HepG2 (cell line): Measurements from ENCODE around the gene DDX60. TPM values are rescaled to one million over a fixed set of nuclear protein-coding genes. Genes with fewer than 3 reads are reported as not detected.

Source experiments
- ATAC-seq: fragments of 200-7000 bp; cut with Tn5 transposase; 3 replicates; pipeline ENCODE4 v1.9.1; 2020; ENCODE audit warnings: mild to moderate bottlenecking, moderate library complexity
- BruUV-seq: library from RNA; stranded (reverse); fragments of 400-500 nt; replicated peaks from 2 replicates; lab custom pipeline; 2021; lab: Mats Ljungman, UMichigan
- CTCF ChIA-PET: fragments of 300-600 bp; formaldehyde crosslinking; extraction: SDS; loops from one replicate; lab custom pipeline; 2021; ENCODE audit warnings: low total read pairs, inconsistent platforms, low intra/inter-chr PET ratio; lab: Yijun Ruan, JAX
- POLR2A ChIA-PET: fragments of 350-600 bp; sonication (Branson Sonifier 250); formaldehyde crosslinking; loops from one replicate; lab custom pipeline; 2020; ENCODE audit warnings: antibody characterized with exemption, inconsistent platforms; lab: Yijun Ruan, JAX
- DNase-seq: peaks from one replicate; pipeline ENCODE4 v3.0.0-alpha.2; 2015; ENCODE audit warnings: low spot score
- FAIRE-seq: peaks from 3 replicates; lab custom pipeline; 2011; peaks lifted over from hg19 to GRCh38; lab: Jason Lieb, UNC
- H2AFZ ChIP-seq: one replicate; pipeline ENCODE4 v1.6.1; 2011; ENCODE audit warnings: low read length, inconsistent platforms
- H3K27ac ChIP-seq: fragments of 300-600 bp; 3 replicates; pipeline ENCODE4 v1.8.0; 2011; ENCODE audit warnings: mixed run types, mild to moderate bottlenecking, mixed read lengths, low read length, inconsistent platforms; ENCODE audit not compliant: insufficient read depth; ENCODE audit errors: extremely low read length
- H3K27me3 ChIP-seq, 2 experiments: fragments of 200-600 bp in 1 of 2; 2 replicates in 1 of 2; 3 replicates in 1 of 2; pipeline versions ENCODE4 v1.6.0 to v1.8.0; 2011; ENCODE audit warnings: low read length in 2 of 2, mild to moderate bottlenecking in 2 of 2, moderate library complexity in 2 of 2, inconsistent platforms in 1 of 2; ENCODE audit not compliant: insufficient read depth in 2 of 2, control insufficient read depth in 1 of 2
- H3K36me3 ChIP-seq, 2 experiments: fragments of 200-600 bp in 1 of 2; replicated peaks in 1 of 2; 2 replicates in 1 of 2; 3 replicates in 1 of 2; pipeline versions ENCODE4 v1.5.1 to v1.8.0; 2011; ENCODE audit warnings: low read length in 2 of 2, inconsistent platforms in 1 of 2; ENCODE audit not compliant: insufficient read depth in 2 of 2, control insufficient read depth in 1 of 2
- H3K4me1 ChIP-seq: 2 replicates; pipeline ENCODE4 v1.5.1; 2012; ENCODE audit warnings: low read length, inconsistent platforms; ENCODE audit not compliant: insufficient read depth
- H3K4me2 ChIP-seq: 2 replicates; pipeline ENCODE4 v1.6.0; 2011; ENCODE audit warnings: low read depth, low read length, inconsistent platforms
- H3K4me3 ChIP-seq, 3 experiments: fragments of 200-600 bp in 1 of 3; sonication (generic), shearing (Covaris generic) in 1 of 3; replicated peaks in 1 of 3; 2 replicates each; pipeline ENCODE4 v1.5.1; 2011 to 2016; ENCODE audit warnings: low read length in 3 of 3, inconsistent platforms in 2 of 3, low read depth in 2 of 3, mild to moderate bottlenecking in 2 of 3, control low read depth in 1 of 3, mixed read lengths in 1 of 3; ENCODE audit not compliant: insufficient read depth in 1 of 3
- H3K79me2 ChIP-seq: one replicate; pipeline ENCODE4 v1.6.1; 2011; ENCODE audit warnings: low read length, inconsistent platforms; ENCODE audit not compliant: insufficient read depth
- H3K9ac ChIP-seq: 2 replicates; pipeline ENCODE4 v1.6.0; 2011; ENCODE audit warnings: mild to moderate bottlenecking, low read depth, low read length, inconsistent platforms; ENCODE audit not compliant: insufficient read depth
- H3K9me3 ChIP-seq: 2 replicates; pipeline ENCODE4 v1.5.1; 2012; ENCODE audit warnings: mild to moderate bottlenecking, low read length
- H4K20me1 ChIP-seq: 2 replicates; pipeline ENCODE4 v1.6.0; 2011; ENCODE audit warnings: inconsistent platforms, mild to moderate bottlenecking, low read length, moderate library complexity; ENCODE audit not compliant: insufficient read depth
- HNRNPH1 ChIP-seq: fragments of 200-400 bp; formaldehyde crosslinking; optimal IDR thresholded peaks from 2 replicates; pipeline ENCODE3; 2017; ENCODE audit warnings: mild to moderate bottlenecking, low read depth, low read length
- TRIM24 ChIP-seq: sonication (generic); formaldehyde crosslinking; IDR thresholded peaks from 2 replicates; pipeline ENCODE4 v1.8.0; 2022; ENCODE audit warnings: mild to moderate bottlenecking, missing genetic modification reagents
- WGBS: methylation state at CpG from one replicate; pipeline ENCODE4 v1.1.6; 2017; ENCODE audit warnings: low lambda C conversion rate; 5-methylcytosine and 5-hydroxymethylcytosine counted together
- in situ Hi-C: cut with HindIII; loops from 2 replicates; pipeline ENCODE4 v1.10.0; 2017; ENCODE audit warnings: low pct_unique_long_range_greater_than_20kb; ENCODE audit not compliant: extremely low pct_ligation_motif_present
- intact Hi-C: fragments of 100-400 bp; cut with micrococcal nuclease; formaldehyde crosslinking; loops from one replicate; pipeline ENCODE4 v1.10.0; 2022; ENCODE audit not compliant: unreplicated experiment
- polyA plus RNA-seq, 8 experiments: library from polyadenylated mRNA; depleted of rRNA in 3 of 8; stranded (reverse) in 7 of 8; unstranded in 1 of 8; fragments of >200 nt; fragmentation: Illumina TruSeq in 4 of 8; extraction: Trizol in 4 of 8; gene quantifications; 2 replicates each; pipeline versions ENCODE4 v1.2.1 to v1.2.3, GENCODE V29; 2011 to 2016; ENCODE audit warnings: low read depth in 4 of 8, missing spikeins in 1 of 8, mixed read lengths in 1 of 8; ENCODE audit not compliant: insufficient read depth in 1 of 8
- total RNA-seq, 5 experiments: library from RNA; depleted of rRNA; stranded (reverse); fragments of >200 nt; fragmentation: Illumina TruSeq; extraction: Trizol; gene quantifications; 2 replicates each; pipeline ENCODE4 v1.2.3, GENCODE V29; 2016; ENCODE audit warnings: low read depth in 1 of 5
- TF ChIP-seq, protein P1 (sequence below): sonication (generic); formaldehyde crosslinking; IDR thresholded peaks from 2 replicates; pipeline ENCODE4 v1.5.1; 2020; ENCODE audit warnings: mild to moderate bottlenecking, missing genetic modification reagents, borderline replicate concordance

DDX60 gene
- total and polyA plus RNA-seq, 2 of the 13 experiments (the other 11 are each of a cell fraction or from before 2014, with no cell fraction given) = 0.35 TPM; not detected in 1

DNA sequence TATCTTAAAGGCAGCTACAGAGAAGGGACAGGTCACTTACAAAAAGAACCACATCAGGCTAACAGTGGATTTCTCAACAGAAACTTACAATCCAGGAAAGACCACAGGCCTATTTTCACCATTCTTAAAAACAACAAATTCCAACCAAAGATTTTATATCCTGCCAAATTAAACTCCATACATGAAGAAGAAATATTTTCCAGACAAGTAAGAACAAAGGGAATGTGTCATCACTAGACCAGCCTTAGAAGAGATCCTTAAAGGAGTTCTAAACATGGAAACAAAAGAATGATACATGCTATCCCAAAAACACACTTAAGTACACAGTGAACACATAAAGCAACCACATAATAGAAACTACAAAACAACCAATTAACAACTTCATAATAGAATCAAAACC is 120.6 kb downstream of the DDX60 start:
- H3K36me3 ChIP-seq = no peaks in the 10 kb centered on the region
- no peaks in the 10 kb centered on the region for H4K20me1 ChIP-seq
- no TSS peak for BruUV-seq
- H2AFZ ChIP-seq = no peak overlapping the region
- H3K4me2 ChIP-seq = no peak overlapping the region
- TF ChIP-seq TRIM24 (CRISPR knock-in tag) = no peak
- POLR2A ChIA-PET = no interaction called here
- no peak overlapping the region for H3K9ac ChIP-seq
- H3K4me1 ChIP-seq = no peaks in the 10 kb centered on the region
- DNase-seq (no peak), ATAC-seq (no peak), FAIRE-seq (no peak)
- in situ Hi-C loops = loop anchor here (25.0 kb wide), 2 partner anchors 714 to 1289 kb away; no protein-coding TSS in a partner anchor
- no peak overlapping the region for H3K4me3 ChIP-seq
- H3K27me3 ChIP-seq = no peaks in the 10 kb centered on the region; a peak in 1 of 5 replicates
- intact Hi-C loops = no loop called here
- H3K27ac ChIP-seq = no peak overlapping the region
- no peaks in the 10 kb centered on the region for H3K79me2 ChIP-seq
- H3K9me3 ChIP-seq = peaks cover 11% of the 10 kb centered on the region; the same call in 1 of the 2 replicates
- CTCF ChIA-PET = no interaction called here

DNA sequence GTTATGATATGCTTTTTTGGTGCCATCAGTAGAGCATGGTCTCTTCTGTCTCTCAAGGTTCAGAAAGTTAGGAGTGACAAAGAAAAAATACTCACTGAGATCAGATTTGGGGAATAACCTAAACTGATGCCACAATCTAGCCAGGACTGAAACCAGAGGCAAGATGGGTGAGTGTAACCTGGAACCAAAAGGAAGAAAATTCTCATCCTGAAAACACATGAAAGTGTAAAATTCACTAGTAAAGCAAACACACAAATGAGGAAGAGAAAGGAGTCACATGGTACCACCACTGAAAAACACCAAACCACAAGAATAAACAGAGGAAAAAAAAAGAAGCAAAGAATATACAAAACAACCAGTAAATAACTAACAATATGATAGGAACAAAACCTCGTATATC is 129.8 kb downstream of the DDX60 start:
- ATAC-seq (no peak), DNase-seq (no peak), FAIRE-seq (no peak)
- CTCF ChIA-PET = no interaction called here
- BruUV-seq = no TSS peak
- H3K27me3 ChIP-seq = no peaks in the 10 kb centered on the region
- no peaks in the 10 kb centered on the region for H4K20me1 ChIP-seq
- H3K36me3 ChIP-seq = no peaks in the 10 kb centered on the region
- H3K79me2 ChIP-seq = no peaks in the 10 kb centered on the region
- H3K4me3 ChIP-seq = no peak overlapping the region
- H3K4me1 ChIP-seq = no peaks in the 10 kb centered on the region
- POLR2A ChIA-PET = no interaction called here
- no peak overlapping the region for H3K9ac ChIP-seq
- WGBS = 5% methylated on average over 1 of the region's 1 CpG
- H2AFZ ChIP-seq = no peak overlapping the region
- H3K27ac ChIP-seq = no peak overlapping the region
- H3K9me3 ChIP-seq = no peaks in the 10 kb centered on the region
- intact Hi-C loops (no loop called here), in situ Hi-C loops (loop anchor here (25.0 kb wide), 2 partner anchors 724 to 1299 kb away; no protein-coding TSS in a partner anchor)
- no peak for TF ChIP-seq HNRNPH1
- TF ChIP-seq, protein P1, sequence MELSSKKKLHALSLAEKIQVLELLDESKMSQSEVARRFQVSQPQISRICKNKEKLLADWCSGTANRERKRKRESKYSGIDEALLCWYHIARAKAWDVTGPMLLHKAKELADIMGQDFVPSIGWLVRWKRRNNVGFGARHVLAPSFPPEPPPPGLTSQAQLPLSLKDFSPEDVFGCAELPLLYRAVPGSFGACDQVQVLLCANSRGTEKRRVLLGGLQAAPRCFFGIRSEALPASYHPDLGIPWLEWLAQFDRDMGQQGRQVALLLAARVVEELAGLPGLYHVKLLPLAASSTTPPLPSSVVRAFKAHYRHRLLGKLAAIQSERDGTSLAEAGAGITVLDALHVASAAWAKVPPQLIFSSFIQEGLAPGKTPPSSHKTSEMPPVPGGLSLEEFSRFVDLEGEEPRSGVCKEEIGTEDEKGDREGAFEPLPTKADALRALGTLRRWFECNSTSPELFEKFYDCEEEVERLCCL (CRISPR knock-in tag) = no peak
- no peak overlapping the region for H3K4me2 ChIP-seq
